Heart right ventricle (tissue), 16 donors: Measurements from ENCODE around the gene RBBP8NL. TPM values are rescaled to one million over a fixed set of nuclear protein-coding genes. Genes with fewer than 3 reads are reported as not detected.

Experiments used
- ATAC-seq, 8 donors: fragments of 200-7000 bp; cut with Tn5 transposase; one replicate each; pipeline ENCODE4 v1.9.1; 2020; ENCODE audit warnings: mild to moderate bottlenecking in 8 of 8, moderate library complexity in 8 of 8, moderate number of reproducible peaks in 1 of 8
- DNase-seq, 2 donors: peaks; one replicate each; pipeline ENCODE4 v3.0.0-alpha.2; 2020
- H3K27ac ChIP-seq, 10 donors: fragments of 200-600 bp; sonication (generic) in 2 of 10; one replicate each; pipeline versions ENCODE4 v1.5.0 to v1.8.0; 2020 to 2022; ENCODE audit warnings: mild to moderate bottlenecking in 3 of 10
- H3K27me3 ChIP-seq, 7 donors: fragments of 200-600 bp; one replicate each; pipeline ENCODE4 v1.8.0; 2021 to 2022; ENCODE audit warnings: mild to moderate bottlenecking in 2 of 7
- H3K36me3 ChIP-seq, 9 donors: fragments of 200-600 bp; sonication (generic) in 1 of 9; one replicate each; pipeline versions ENCODE4 v1.5.0 to v1.8.0; 2020 to 2022; ENCODE audit warnings: mild to moderate bottlenecking in 2 of 9
- H3K4me1 ChIP-seq, 9 donors: fragments of 200-600 bp; sonication (generic) in 1 of 9; one replicate each; pipeline versions ENCODE4 v1.5.0 to v1.8.0; 2020 to 2022; ENCODE audit warnings: mild to moderate bottlenecking in 4 of 9
- H3K4me3 ChIP-seq, 10 donors: fragments of 200-600 bp; sonication (generic) in 2 of 10; one replicate each; pipeline versions ENCODE4 v1.5.0 to v1.8.0; 2020 to 2022; ENCODE audit warnings: mild to moderate bottlenecking in 7 of 10, moderate library complexity in 2 of 10
- H3K9me3 ChIP-seq, 11 donors: fragments of 200-600 bp in 10 of 11; sonication (generic) in 2 of 11; one replicate each; pipeline versions ENCODE4 v1.5.0 to v1.8.0; 2013 to 2022; ENCODE audit warnings: mild to moderate bottlenecking in 2 of 11, control low read depth in 1 of 11, moderate library complexity in 1 of 11
- WGBS, 2 donors: extraction: QIAGEN DNeasy Blood & Tissue Kit; methylation state at CpG; one replicate each; pipeline ENCODE4 v1.1.7; 2013; ENCODE audit warnings: inconsistent platforms in 1 of 2; 5-methylcytosine and 5-hydroxymethylcytosine counted together
- intact Hi-C, 10 donors: fragments of 100-400 bp; cut with DNase I; formaldehyde crosslinking; loops; one replicate each; pipeline versions ENCODE4 v1.11.1 to v1.14.2; 2022
- polyA plus RNA-seq, 2 donors: library from polyadenylated mRNA; stranded (reverse); fragments of 200-250 nt; gene quantifications; one replicate each; pipeline ENCODE4 v1.2.3, GENCODE V29; 2013
- total RNA-seq, 10 donors: library from RNA; stranded (reverse); fragmentation: NEBNext Ultra II Directional in 3 of 10; extraction: Animal tissue kit (Norgen Biotek cat#: 25700) in 3 of 10; gene quantifications; one replicate each; pipeline versions ENCODE4 v1.2.1 to v1.2.4, GENCODE V29; 2021 to 2023
- TF ChIP-seq, protein P1 (sequence below), 9 donors: fragments of 200-600 bp; sonication (generic) in 2 of 9; IDR thresholded peaks; one replicate each; pipeline versions ENCODE4 v1.5.0 to v1.8.0; 2021 to 2022; ENCODE audit warnings: antibody characterized with exemption in 9 of 9, mild to moderate bottlenecking in 5 of 9, moderate library complexity in 1 of 9
- donor health status: Arrhythmogenic right ventricular cardiomyopathy.
- donor health status: ischemic (EF 13 %, LVEDD 7.1; RV severe dilation, severe dysfunction).
- donor health status: healthy with polysubstance abuse.
- donor health status: DM: no; HTN: yes; CAD: no.
- donor health status: DM: no; HTN: no; CAD: no.
- donor health status: ischemic (EF 25% LVEDD 6.9; RV normal size, moderate dysfunction).
- donor health status: ischemic (EF 25% LVEDD 5.7; RV mildly dilated, moderate dysfunction).
- donor health status: healthy.
- donor health status: DM: yes; HTN: yes; CAD: no.
- donor health status: Ischemic cardiomyopathy.
- donor health status: ischemic (EF 35%, LVEDD 5.7; RV mildly dilated, moderate dysfunction).
- donor health status: nonischemic (EF 11% LVEDD 7.7; RV severe dilation, severe dysfunction).
- donor health status: DM: yes; HTN: yes; CAD: no.
- donor health status: PGD.
- donor health status: ischemic (EF 29% LVEDD 5.4; RV normal size, mild dysfunction).
- donor health status: nonischemic (EF 23%, LVEDD 6.1; RV moderate dilation, normal function).

RBBP8NL gene
- total and polyA plus RNA-seq, 12 donors = not detected

GRCh38 chr20:62370115-62370806, 57.1 kb downstream of the RBBP8NL start:
- H3K4me1 ChIP-seq = peaks cover 21 to 63% (median 55%) of the 10 kb centered on the region in 9 donors
- no peak for ATAC-seq
- 64 to 69% methylated on average over 19 of the region's 19 CpGs for WGBS, 2 donors
- intact Hi-C loops = loop anchor here in 1 of 10 donors (10.0 kb wide), 1 partner anchor 355 kb away; no protein-coding TSS in a partner anchor
- H3K4me3 ChIP-seq = no peak overlapping the region
- H3K9me3 ChIP-seq = no peaks in the 10 kb centered on the region
- H3K36me3 ChIP-seq = no peaks in the 10 kb centered on the region
- TF ChIP-seq, protein P1, sequence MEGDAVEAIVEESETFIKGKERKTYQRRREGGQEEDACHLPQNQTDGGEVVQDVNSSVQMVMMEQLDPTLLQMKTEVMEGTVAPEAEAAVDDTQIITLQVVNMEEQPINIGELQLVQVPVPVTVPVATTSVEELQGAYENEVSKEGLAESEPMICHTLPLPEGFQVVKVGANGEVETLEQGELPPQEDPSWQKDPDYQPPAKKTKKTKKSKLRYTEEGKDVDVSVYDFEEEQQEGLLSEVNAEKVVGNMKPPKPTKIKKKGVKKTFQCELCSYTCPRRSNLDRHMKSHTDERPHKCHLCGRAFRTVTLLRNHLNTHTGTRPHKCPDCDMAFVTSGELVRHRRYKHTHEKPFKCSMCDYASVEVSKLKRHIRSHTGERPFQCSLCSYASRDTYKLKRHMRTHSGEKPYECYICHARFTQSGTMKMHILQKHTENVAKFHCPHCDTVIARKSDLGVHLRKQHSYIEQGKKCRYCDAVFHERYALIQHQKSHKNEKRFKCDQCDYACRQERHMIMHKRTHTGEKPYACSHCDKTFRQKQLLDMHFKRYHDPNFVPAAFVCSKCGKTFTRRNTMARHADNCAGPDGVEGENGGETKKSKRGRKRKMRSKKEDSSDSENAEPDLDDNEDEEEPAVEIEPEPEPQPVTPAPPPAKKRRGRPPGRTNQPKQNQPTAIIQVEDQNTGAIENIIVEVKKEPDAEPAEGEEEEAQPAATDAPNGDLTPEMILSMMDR (IDR thresholded peaks at IDR 0.05) = no peak
- H3K27me3 ChIP-seq = peaks cover 0 to 48% (median 0%) of the 10 kb centered on the region in 7 donors
- peak; percentile 59 to 73 for DNase-seq
- H3K27ac ChIP-seq = peak overlapping the region in 8 of 10 donors; percentile 8 to 99 (median 38)

- Histone ChIP-seq H3K4me1 (peaks cover 26 to 63% (median 59%) of the 10 kb centered on the region in 9 donors), H3K27ac (peak overlapping the region in 8 of 10 donors; percentile 8 to 99 (median 38)), H3K27me3 (peaks cover 0 to 53% (median 0%) of the 10 kb centered on the region in 7 donors), H3K9me3 (no peaks in the 10 kb centered on the region), H3K36me3 (no peaks in the 10 kb centered on the region), H3K4me3 (no peak overlapping the region)
- TF ChIP-seq, protein P1 (IDR thresholded peaks at IDR 0.05) = no peak
- ATAC-seq (no peak), DNase-seq (peak in 1 of 2 donors; percentile 15)
- WGBS, 2 donors = 68 to 78% methylated on average over 4 of the region's 4 CpGs
- intact Hi-C loops = loop anchor here in 2 of 10 donors (5.0 to 10.0 kb wide), 2 partner anchors 67 to 355 kb away; partner anchors contain the start of gene ADRM1 (in 1 of the 2)
Observed at GRCh38 chr20:62369815-62370114, 57.6 kb downstream of the RBBP8NL start.

GRCh38 chr20:62368976-62369814, 58.1 kb downstream of the RBBP8NL start:
- ATAC-seq (peak in 2 of 8 donors; percentile 2 to 5), DNase-seq (peak in 1 of 2 donors; percentile 42)
- WGBS, 2 donors = 31 to 33% methylated on average over 27 to 28 of the region's 28 CpGs
- Histone ChIP-seq H3K9me3 (no peaks in the 10 kb centered on the region), H3K27me3 (peaks cover 0 to 55% (median 0%) of the 10 kb centered on the region in 7 donors), H3K36me3 (no peaks in the 10 kb centered on the region), H3K4me1 (peaks cover 30 to 64% (median 64%) of the 10 kb centered on the region in 9 donors), H3K27ac (peak overlapping the region in 9 of 10 donors; percentile 21 to 99 (median 60)), H3K4me3 (peak overlapping the region in 7 of 10 donors; percentile 15 to 95 (median 87))
- TF ChIP-seq, protein P1 (IDR thresholded peaks at IDR 0.05) = peak; percentile 26 to 61 (median 52)
- intact Hi-C loops = loop anchor here in 1 of 10 donors (5.0 kb wide), 1 partner anchor 67 kb away; the partner anchor contains the start of gene ADRM1

DNA sequence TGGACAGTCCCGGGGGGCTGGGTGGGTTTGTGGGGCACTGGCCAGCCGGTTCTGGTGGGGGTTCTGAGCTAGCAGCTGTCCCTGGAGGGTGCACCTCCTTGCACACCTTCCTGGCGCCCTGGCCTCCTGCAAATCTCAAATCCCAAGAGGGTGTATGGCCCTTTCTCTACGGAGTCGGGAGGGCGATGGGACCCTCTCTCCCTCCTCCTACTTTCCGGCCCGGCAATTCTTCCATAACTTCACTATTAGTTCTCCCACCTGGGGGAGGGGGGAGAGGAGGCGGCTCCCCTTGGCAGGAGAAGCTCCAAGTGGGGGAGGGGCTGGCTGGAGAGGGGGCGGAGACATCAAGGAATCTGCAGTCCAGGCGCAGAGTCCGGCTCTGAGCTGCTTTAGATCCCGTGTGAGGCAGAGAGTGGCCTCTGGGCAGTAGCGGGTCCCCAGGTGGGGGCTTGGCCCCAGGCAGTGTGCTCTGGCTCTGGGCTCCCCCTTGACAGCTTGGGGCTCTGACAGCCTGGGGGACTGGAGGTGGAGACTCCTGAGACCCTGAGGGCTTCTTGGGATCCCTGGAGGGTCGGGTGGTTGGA, 58.9 kb downstream of the RBBP8NL start:
- no peaks in the 10 kb centered on the region for H3K9me3 ChIP-seq
- 9 to 14% methylated on average over 14 to 15 of the region's 15 CpGs for WGBS, 2 donors
- H3K4me3 ChIP-seq = peak overlapping the region in 8 of 10 donors; percentile 1 to 95 (median 89)
- H3K4me1 ChIP-seq = peaks cover 32 to 72% (median 71%) of the 10 kb centered on the region in 9 donors
- intact Hi-C loops = loop anchor here in 1 of 10 donors (5.0 kb wide), 1 partner anchor 66 kb away; the partner anchor contains the start of gene ADRM1
- peaks cover 0 to 55% (median 0%) of the 10 kb centered on the region in 7 donors for H3K27me3 ChIP-seq
- TF ChIP-seq, protein P1 (IDR thresholded peaks at IDR 0.05) = no peak
- ATAC-seq (no peak), DNase-seq (peak; percentile 55 to 56)
- H3K36me3 ChIP-seq = no peaks in the 10 kb centered on the region
- peak overlapping the region in 9 of 10 donors; percentile 38 to 99 (median 94) for H3K27ac ChIP-seq
